HEK293 (cell line): Measurements from ENCODE around the gene CLK2.
A peak's percentile ranks its signal among the peaks of the same experiment; 100 is the strongest.

Experiments used
- HIC1 ChIP-seq: fragments of 450-650 bp; formaldehyde crosslinking; IDR thresholded peaks from 2 replicates; pipeline ENCODE4 v1.5.1; 2016; ENCODE audit warnings: missing biosample characterization, missing genetic modification characterization
- IKZF3 ChIP-seq: fragments of 450-650 bp; IDR thresholded peaks from 2 replicates; pipeline ENCODE4 v1.5.0; 2018; ENCODE audit warnings: missing biosample characterization, mild to moderate bottlenecking, missing genetic modification characterization, moderate library complexity
- KLF17 ChIP-seq: fragments of 450-650 bp; formaldehyde crosslinking; IDR thresholded peaks from 2 replicates; pipeline ENCODE4 v1.5.1; 2016; ENCODE audit warnings: missing biosample characterization, missing genetic modification characterization
- KLF8 ChIP-seq: fragments of 450-650 bp; formaldehyde crosslinking; IDR thresholded peaks from 2 replicates; pipeline ENCODE4 v1.5.1; 2016; ENCODE audit warnings: missing biosample characterization, missing genetic modification characterization
- PRDM10 ChIP-seq: fragments of 450-650 bp; formaldehyde crosslinking; IDR thresholded peaks from 2 replicates; pipeline ENCODE4 v1.5.1; 2016; ENCODE audit warnings: missing biosample characterization, missing genetic modification characterization
- RBAK ChIP-seq: fragments of 450-650 bp; formaldehyde crosslinking; IDR thresholded peaks from 2 replicates; pipeline ENCODE4 v1.5.1; 2016; ENCODE audit warnings: missing biosample characterization, missing genetic modification characterization
- REST ChIP-seq: fragments of 450-650 bp; formaldehyde crosslinking; IDR thresholded peaks from 2 replicates; pipeline ENCODE4 v1.5.1; 2016; ENCODE audit warnings: missing biosample characterization, missing genetic modification characterization
- SALL2 ChIP-seq: fragments of 450-650 bp; formaldehyde crosslinking; IDR thresholded peaks from 2 replicates; pipeline ENCODE4 v1.5.0; 2017; ENCODE audit warnings: missing biosample characterization, mild to moderate bottlenecking, missing genetic modification characterization, borderline replicate concordance
- SCRT2 ChIP-seq: fragments of 450-650 bp; formaldehyde crosslinking; IDR thresholded peaks from 2 replicates; pipeline ENCODE4 v1.5.1; 2016; ENCODE audit warnings: missing biosample characterization, missing genetic modification characterization
- SP7 ChIP-seq: fragments of 450-650 bp; formaldehyde crosslinking; IDR thresholded peaks from 2 replicates; pipeline ENCODE4 v1.5.1; 2016; ENCODE audit warnings: missing biosample characterization, missing genetic modification characterization
- YY1 ChIP-seq: fragments of 450-650 bp; formaldehyde crosslinking; IDR thresholded peaks from 2 replicates; pipeline ENCODE4 v1.5.1; 2018; ENCODE audit warnings: missing biosample characterization, missing genetic modification characterization
- ZBTB44 ChIP-seq: fragments of 450-650 bp; IDR thresholded peaks from 2 replicates; pipeline ENCODE4 v1.5.1; 2018; ENCODE audit warnings: missing biosample characterization, mild to moderate bottlenecking, missing genetic modification characterization
- ZBTB8A ChIP-seq: fragments of 450-650 bp; formaldehyde crosslinking; IDR thresholded peaks from 2 replicates; pipeline ENCODE4 v1.5.1; 2016; ENCODE audit warnings: missing biosample characterization, missing genetic modification characterization
- ZEB2 ChIP-seq: fragments of 450-650 bp; formaldehyde crosslinking; IDR thresholded peaks from 2 replicates; pipeline ENCODE4 v1.5.1; 2016; ENCODE audit warnings: missing biosample characterization, missing genetic modification characterization
- ZIC2 ChIP-seq: fragments of 450-650 bp; formaldehyde crosslinking; IDR thresholded peaks from 2 replicates; pipeline ENCODE4 v1.5.1; 2016; ENCODE audit warnings: missing biosample characterization, missing genetic modification characterization
- ZNF112 ChIP-seq: fragments of 450-650 bp; formaldehyde crosslinking; IDR thresholded peaks from 2 replicates; pipeline ENCODE4 v1.5.0; 2017; ENCODE audit warnings: missing biosample characterization, missing genetic modification characterization
- ZNF184 ChIP-seq: fragments of 450-650 bp; IDR thresholded peaks from 2 replicates; pipeline ENCODE4 v1.5.1; 2018; ENCODE audit warnings: missing biosample characterization, mild to moderate bottlenecking, missing genetic modification characterization
- ZNF2 ChIP-seq: fragments of 450-650 bp; formaldehyde crosslinking; IDR thresholded peaks from 2 replicates; pipeline ENCODE4 v1.5.1; 2016; ENCODE audit warnings: missing biosample characterization, missing genetic modification characterization
- ZNF23 ChIP-seq: fragments of 450-650 bp; formaldehyde crosslinking; IDR thresholded peaks from 2 replicates; pipeline ENCODE4 v1.5.1; 2016; ENCODE audit warnings: missing biosample characterization, missing genetic modification characterization, borderline replicate concordance
- ZNF266 ChIP-seq: fragments of 450-650 bp; formaldehyde crosslinking; IDR thresholded peaks from 2 replicates; pipeline ENCODE4 v1.5.1; 2016; ENCODE audit warnings: missing biosample characterization, missing genetic modification characterization, low read depth
- ZNF394 ChIP-seq: fragments of 450-650 bp; formaldehyde crosslinking; IDR thresholded peaks from 2 replicates; pipeline ENCODE4 v1.5.1; 2016; ENCODE audit warnings: missing biosample characterization, missing genetic modification characterization, mild to moderate bottlenecking, moderate library complexity, borderline replicate concordance
- ZNF48 ChIP-seq: fragments of 450-650 bp; formaldehyde crosslinking; IDR thresholded peaks from 2 replicates; pipeline ENCODE4 v1.5.1; 2016; ENCODE audit warnings: missing biosample characterization, missing genetic modification characterization
- ZNF571 ChIP-seq: fragments of 450-650 bp; formaldehyde crosslinking; IDR thresholded peaks from 2 replicates; pipeline ENCODE4 v1.5.0; 2017; ENCODE audit warnings: missing biosample characterization, missing genetic modification characterization
- ZNF585B ChIP-seq: fragments of 450-650 bp; formaldehyde crosslinking; IDR thresholded peaks from 2 replicates; pipeline ENCODE4 v1.5.1; 2016; ENCODE audit warnings: missing biosample characterization, missing genetic modification characterization
- ZNF621 ChIP-seq: fragments of 450-650 bp; formaldehyde crosslinking; IDR thresholded peaks from 2 replicates; pipeline ENCODE4 v1.5.1; 2017; ENCODE audit warnings: missing biosample characterization, missing genetic modification characterization
- ZNF701 ChIP-seq: fragments of 450-650 bp; formaldehyde crosslinking; IDR thresholded peaks from 2 replicates; pipeline ENCODE4 v1.5.1; 2016; ENCODE audit warnings: missing biosample characterization, missing genetic modification characterization

CLK2 gene

GRCh38 chr1:155241069-155241679 lies 32.1 kb downstream of the CLK2 start (continued):
- TF ChIP-seq ZNF23 (tag by site-specific recombination) = no peak
- TF ChIP-seq ZBTB8A (tag by site-specific recombination) = peak; percentile 58
- TF ChIP-seq ZNF48 (tag by site-specific recombination) = no peak
- no peak for TF ChIP-seq ZNF2 (tag by site-specific recombination)
- no peak for TF ChIP-seq ZBTB44 (tag by site-specific recombination)
- peak; percentile 67 for TF ChIP-seq SP7 (tag by site-specific recombination)
- TF ChIP-seq ZNF184 (tag by site-specific recombination) = 0 out of 2 replicates have a peak, but pooled peaks have one; percentile 52
- TF ChIP-seq ZEB2 = 0 out of 2 replicates have a peak, but pooled peaks have one; percentile 28
- TF ChIP-seq ZNF571 (tag by site-specific recombination) = no peak
- no peak for TF ChIP-seq RBAK
- TF ChIP-seq IKZF3 = peak; percentile 79
- TF ChIP-seq ZNF394 (tag by site-specific recombination) = 0 out of 2 replicates have a peak, but pooled peaks have one; percentile 26
- peak; percentile 71 for TF ChIP-seq KLF8 (tag by site-specific recombination)
- no peak for TF ChIP-seq ZNF621 (tag by site-specific recombination)
- TF ChIP-seq ZNF585B (tag by site-specific recombination) = no peak
- no peak for TF ChIP-seq HIC1 (tag by site-specific recombination)
- no peak for TF ChIP-seq ZNF701 (tag by site-specific recombination)
- TF ChIP-seq SALL2 (tag by site-specific recombination) = no peak
- TF ChIP-seq PRDM10 (tag by site-specific recombination) = no peak
- no peak for TF ChIP-seq KLF17 (tag by site-specific recombination)
- TF ChIP-seq SCRT2 (tag by site-specific recombination) = peak; percentile 31; the same call in 1 of the 2 replicates
- TF ChIP-seq ZNF266 = no peak
- no peak for TF ChIP-seq ZIC2 (tag by site-specific recombination)
- TF ChIP-seq REST (tag by site-specific recombination) = no peak
- no peak for TF ChIP-seq ZNF112
- peak; percentile 93 for TF ChIP-seq YY1 (tag by site-specific recombination)
